WERI-Rb-1 (cell line): Measurements from ENCODE around the gene SORBS2.

Source experiments
- DNase-seq: peaks from one replicate; pipeline ENCODE4 v3.0.0-alpha.2; 2020
- H3K27ac ChIP-seq: fragments of 250-450 bp; sonication (Bioruptor Pico); 2 replicates; pipeline ENCODE4 v1.5.1; 2020; ENCODE audit warnings: mild to moderate bottlenecking, moderate library complexity
- H3K27me3 ChIP-seq: fragments of 250-450 bp; sonication (Bioruptor Pico); 2 replicates; pipeline ENCODE4 v1.5.1; 2021; ENCODE audit warnings: mild to moderate bottlenecking, low read depth, moderate library complexity; ENCODE audit not compliant: insufficient read depth, severe bottlenecking
- H3K36me3 ChIP-seq: fragments of 250-450 bp; sonication (Bioruptor Pico); 2 replicates; pipeline ENCODE4 v1.5.1; 2020; ENCODE audit warnings: mild to moderate bottlenecking, moderate library complexity
- H3K4me3 ChIP-seq: 2 replicates; pipeline ENCODE4 v1.5.1; 2011; ENCODE audit warnings: low read depth, mild to moderate bottlenecking, control low read depth, low read length
- H3K9me3 ChIP-seq: fragments of 250-450 bp; sonication (Bioruptor Pico); 2 replicates; pipeline ENCODE4 v1.5.1; 2021; ENCODE audit warnings: mild to moderate bottlenecking, moderate library complexity; ENCODE audit not compliant: severe bottlenecking
- CTCF ChIP-seq: IDR thresholded peaks from 2 replicates; pipeline ENCODE4 v1.5.1; 2011; ENCODE audit warnings: low read depth, mild to moderate bottlenecking, control low read depth, inconsistent platforms, low read length

SORBS2 gene

GRCh38 chr4:185592438-185592837, 219.6 kb downstream of the SORBS2 start:
- Histone ChIP-seq H3K27ac (no peak overlapping the region), H3K9me3 (no peaks in the 10 kb centered on the region), H3K27me3 (no peaks in the 10 kb centered on the region), H3K36me3 (no peaks in the 10 kb centered on the region), H3K4me3 (no peak overlapping the region)
- TF ChIP-seq CTCF, result no peak
- DNase-seq, result no peak

- Histone ChIP-seq H3K9me3 (no peaks in the 10 kb centered on the region), H3K27me3 (no peaks in the 10 kb centered on the region), H3K36me3 (no peaks in the 10 kb centered on the region), H3K4me3 (no peak overlapping the region), H3K27ac (no peak overlapping the region)
- no peak for DNase-seq
- no peak for TF ChIP-seq CTCF
These were observed 220.3 kb downstream of the SORBS2 start for GRCh38 chr4:185591679-185592141.

GRCh38 chr4:185590982-185591381, 221.0 kb downstream of the SORBS2 start:
- Histone ChIP-seq H3K27ac (no peak overlapping the region), H3K9me3 (no peaks in the 10 kb centered on the region), H3K36me3 (no peaks in the 10 kb centered on the region), H3K27me3 (no peaks in the 10 kb centered on the region), H3K4me3 (no peak overlapping the region)
- DNase-seq, result no peak
- no peak for TF ChIP-seq CTCF

- Histone ChIP-seq H3K27ac (no peak overlapping the region), H3K4me3 (no peak overlapping the region), H3K9me3 (no peaks in the 10 kb centered on the region), H3K36me3 (no peaks in the 10 kb centered on the region), H3K27me3 (no peaks in the 10 kb centered on the region)
- TF ChIP-seq CTCF, result no peak
- no peak for DNase-seq
These were observed 222.7 kb downstream of the SORBS2 start for GRCh38 chr4:185589067-185589836.

GRCh38 chr4:185587427-185588161, 224.4 kb downstream of the SORBS2 start:
- H3K4me3 ChIP-seq, result no peak overlapping the region
- H3K27me3 ChIP-seq, result no peaks in the 10 kb centered on the region
- no peak overlapping the region for H3K27ac ChIP-seq
- no peak for TF ChIP-seq CTCF
- H3K36me3 ChIP-seq, result no peaks in the 10 kb centered on the region
- peak; percentile 68 for DNase-seq
- no peaks in the 10 kb centered on the region for H3K9me3 ChIP-seq
